HG03025 (cell line): ENCODE measurements around the gene PCDHB11.
"Not testable (repeated sequence)": the region's sequence is repeated elsewhere in the genome, so short reads cannot be mapped to it uniquely, and the experiment has no call there.

Source experiments
- ATAC-seq: cut with Tn5 transposase; IDR thresholded peaks from one replicate; pipeline ENCODE4 v1.9.1; 2021; ENCODE audit warnings: mild to moderate bottlenecking, moderate library complexity; ENCODE audit not compliant: unreplicated experiment, low FRiP score

Gene PCDHB11

GRCh38 chr5:141199359-141200235 is at the start of gene PCDHB11:
PCDHB11 (plus strand) TSS chr5:141199627; CDS start chr5:141199775, 148 bp downstream.
- ATAC-seq = no peak

GRCh38 chr5:141149812-141150211 is 49.6 kb upstream of the PCDHB11 start, which contains the start of gene PCDHB6:
PCDHB6 (plus strand) TSS chr5:141150057; CDS start chr5:141150258, 201 bp downstream.
- no peak for ATAC-seq

DNA sequence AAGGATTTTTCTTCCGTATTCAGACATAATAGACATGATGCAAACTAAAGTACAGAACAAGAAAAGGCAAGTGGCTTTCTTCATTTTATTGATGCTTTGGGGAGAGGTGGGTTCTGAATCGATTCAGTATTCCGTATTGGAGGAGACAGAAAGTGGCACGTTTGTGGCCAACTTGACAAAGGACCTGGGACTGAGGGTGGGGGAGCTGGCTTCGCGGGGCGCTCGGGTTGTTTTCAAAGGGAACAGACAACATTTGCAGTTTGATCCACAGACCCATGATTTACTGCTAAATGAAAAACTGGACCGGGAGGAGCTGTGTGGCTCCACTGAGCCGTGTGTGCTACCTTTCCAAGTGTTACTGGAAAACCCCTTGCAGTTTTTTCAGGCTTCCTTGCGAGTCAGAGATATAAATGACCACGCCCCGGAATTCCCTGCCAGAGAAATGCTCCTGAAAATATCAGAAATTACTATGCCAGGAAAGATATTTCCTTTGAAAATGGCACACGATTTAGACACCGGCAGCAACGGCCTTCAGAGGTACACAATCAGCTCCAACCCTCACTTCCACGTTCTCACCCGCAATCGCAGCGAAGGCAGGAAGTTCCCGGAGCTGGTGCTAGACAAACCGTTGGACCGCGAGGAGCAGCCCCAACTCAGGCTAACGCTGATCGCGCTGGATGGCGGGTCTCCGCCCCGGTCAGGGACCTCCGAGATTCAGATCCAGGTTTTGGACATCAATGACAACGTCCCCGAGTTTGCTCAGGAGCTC is 49.0 kb upstream of the PCDHB11 start:
- no peak for ATAC-seq

- no peak for ATAC-seq
Measured at GRCh38 chr5:141150993-141151325, 48.5 kb upstream of the PCDHB11 start.

- not testable (repeated sequence) for ATAC-seq
Measured at GRCh38 chr5:141151632-141152031, 47.8 kb upstream of the PCDHB11 start.

DNA sequence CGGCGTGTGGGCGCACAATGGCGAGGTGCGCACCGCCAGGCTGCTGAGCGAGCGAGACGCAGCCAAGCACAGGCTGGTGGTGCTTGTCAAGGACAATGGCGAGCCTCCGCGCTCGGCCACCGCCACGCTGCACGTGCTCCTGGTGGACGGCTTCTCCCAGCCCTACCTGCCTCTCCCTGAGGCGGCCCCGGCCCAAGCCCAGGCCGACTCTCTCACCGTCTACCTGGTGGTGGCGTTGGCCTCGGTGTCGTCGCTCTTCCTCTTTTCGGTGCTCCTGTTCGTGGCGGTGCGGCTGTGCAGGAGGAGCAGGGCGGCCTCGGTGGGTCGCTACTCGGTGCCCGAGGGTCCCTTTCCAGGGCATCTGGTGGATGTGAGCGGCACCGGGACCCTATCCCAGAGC is 47.3 kb upstream of the PCDHB11 start:
- ATAC-seq = not testable (repeated sequence)

GRCh38 chr5:141155540-141156374 is 43.7 kb upstream of the PCDHB11 start:
- ATAC-seq = no peak

DNA sequence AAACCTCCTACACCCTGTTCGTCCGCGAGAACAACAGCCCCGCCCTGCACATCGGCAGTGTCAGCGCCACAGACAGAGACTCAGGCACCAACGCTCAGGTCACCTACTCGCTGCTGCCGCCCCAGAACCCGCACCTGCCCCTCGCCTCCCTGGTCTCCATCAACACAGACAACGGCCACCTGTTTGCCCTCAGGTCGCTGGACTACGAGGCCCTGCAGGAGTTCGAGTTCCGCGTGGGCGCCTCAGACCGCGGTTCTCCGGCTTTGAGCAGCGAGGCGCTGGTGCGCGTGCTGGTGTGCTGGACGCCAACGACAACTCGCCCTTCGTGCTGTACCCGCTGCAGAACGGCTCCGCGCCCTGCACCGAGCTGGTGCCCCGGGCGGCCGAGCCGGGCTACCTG is 42.1 kb upstream of the PCDHB11 start:
- not testable (repeated sequence) for ATAC-seq

DNA sequence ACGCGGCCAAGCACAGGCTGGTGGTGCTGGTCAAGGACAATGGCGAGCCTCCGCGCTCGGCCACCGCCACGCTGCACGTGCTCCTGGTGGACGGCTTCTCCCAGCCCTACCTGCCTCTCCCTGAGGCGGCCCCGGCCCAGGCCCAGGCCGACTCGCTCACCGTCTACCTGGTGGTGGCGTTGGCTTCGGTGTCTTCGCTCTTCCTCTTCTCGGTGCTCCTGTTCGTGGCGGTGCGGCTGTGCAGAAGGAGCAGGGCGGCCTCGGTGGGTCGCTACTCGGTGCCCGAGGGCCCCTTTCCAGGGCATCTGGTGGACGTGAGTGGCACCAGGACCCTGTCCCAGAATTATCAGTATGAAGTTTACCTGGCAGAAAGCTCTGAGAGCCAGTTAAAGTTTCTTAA is 41.5 kb upstream of the PCDHB11 start:
- ATAC-seq = not testable (repeated sequence)

DNA sequence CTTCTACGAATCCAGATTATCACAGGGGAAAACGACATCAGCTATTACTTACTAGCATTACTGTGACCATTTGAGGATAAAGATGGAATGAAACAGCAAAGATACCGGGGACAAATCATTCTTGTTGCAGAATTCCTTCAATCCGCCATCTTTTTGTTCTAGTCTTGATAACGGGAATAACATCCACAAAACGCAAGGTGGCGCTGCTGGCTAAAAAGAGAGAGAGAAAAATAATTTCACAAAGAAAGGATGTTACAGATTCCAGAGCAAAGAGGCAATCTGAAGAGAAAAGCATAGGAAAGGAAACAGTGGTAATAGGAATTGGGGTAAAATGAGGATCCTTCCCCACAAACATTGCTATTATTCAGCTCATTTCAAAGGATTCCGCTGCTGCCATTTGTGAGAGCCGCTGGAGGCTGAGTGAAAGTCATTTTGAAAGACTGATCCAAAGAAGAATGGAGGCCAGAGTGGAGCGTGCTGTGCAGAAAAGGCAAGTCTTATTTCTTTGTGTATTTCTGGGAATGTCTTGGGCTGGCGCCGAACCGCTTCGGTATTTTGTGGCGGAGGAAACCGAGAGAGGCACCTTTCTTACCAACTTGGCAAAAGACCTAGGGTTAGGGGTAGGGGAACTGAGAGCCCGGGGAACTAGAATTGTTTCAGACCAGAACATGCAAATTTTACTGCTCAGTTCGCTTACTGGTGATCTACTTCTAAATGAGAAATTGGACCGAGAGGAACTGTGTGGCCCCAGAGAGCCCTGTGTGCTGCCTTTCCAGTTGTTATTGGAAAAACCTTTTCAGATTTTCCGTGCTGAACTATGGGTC is 26.8 kb upstream of the PCDHB11 start, which contains the start of gene PCDHB7:
TSS of gene PCDHB7 (plus strand) at position 264 of the 824 bp plus-strand sequence. CDS start at position 456, 192 bp downstream.
- ATAC-seq = no peak

DNA sequence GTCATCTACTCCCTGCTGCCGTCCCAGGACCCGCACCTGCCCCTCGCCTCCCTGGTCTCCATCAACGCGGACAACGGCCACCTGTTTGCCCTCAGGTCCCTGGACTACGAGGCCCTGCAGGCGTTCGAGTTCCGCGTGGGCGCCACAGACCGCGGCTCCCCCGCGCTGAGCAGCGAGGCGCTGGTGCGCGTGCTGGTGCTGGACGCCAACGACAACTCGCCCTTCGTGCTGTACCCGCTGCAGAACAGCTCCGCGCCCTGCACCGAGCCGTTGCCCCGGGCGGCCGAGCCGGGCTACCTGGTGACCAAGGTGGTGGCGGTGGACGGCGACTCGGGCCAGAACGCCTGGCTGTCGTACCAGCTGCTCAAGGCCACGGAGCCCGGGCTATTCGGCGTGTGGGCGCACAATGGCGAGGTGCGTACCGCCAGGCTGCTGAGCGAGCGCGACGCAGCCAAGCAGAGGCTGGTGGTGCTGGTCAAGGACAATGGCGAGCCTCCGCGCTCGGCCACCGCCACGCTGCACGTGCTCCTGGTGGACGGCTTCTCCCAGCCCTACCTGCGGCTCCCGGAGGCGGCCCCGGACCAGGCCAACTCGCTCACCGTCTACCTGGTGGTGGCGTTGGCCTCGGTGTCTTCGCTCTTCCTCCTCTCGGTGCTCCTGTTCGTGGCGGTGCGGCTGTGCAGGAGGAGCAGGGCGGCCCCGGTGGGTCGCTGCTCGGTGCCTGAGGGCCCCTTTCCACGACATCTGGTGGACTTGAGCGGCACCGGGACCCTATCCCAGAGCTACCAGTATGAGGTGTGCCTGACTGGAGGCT is 24.9 kb upstream of the PCDHB11 start:
- not testable (repeated sequence) for ATAC-seq

DNA sequence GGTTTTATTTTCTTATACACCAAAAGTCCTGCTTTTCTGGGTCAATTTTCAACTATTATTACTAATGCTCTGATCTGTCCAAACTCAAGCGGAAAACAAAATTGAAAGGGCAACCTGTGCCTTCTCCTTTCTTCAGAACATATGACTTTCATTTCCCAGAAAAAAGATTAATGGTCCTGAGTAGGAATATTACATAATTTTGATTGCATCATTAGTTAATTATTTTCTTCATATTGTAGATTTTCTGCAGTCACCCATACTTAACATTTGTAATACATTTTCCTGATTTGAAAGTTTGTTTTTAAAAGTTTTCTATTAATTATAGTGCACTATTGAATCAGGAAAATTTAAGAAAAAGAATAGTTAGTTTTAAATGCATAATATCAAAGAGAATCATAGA is 23.5 kb upstream of the PCDHB11 start:
- no peak for ATAC-seq

DNA sequence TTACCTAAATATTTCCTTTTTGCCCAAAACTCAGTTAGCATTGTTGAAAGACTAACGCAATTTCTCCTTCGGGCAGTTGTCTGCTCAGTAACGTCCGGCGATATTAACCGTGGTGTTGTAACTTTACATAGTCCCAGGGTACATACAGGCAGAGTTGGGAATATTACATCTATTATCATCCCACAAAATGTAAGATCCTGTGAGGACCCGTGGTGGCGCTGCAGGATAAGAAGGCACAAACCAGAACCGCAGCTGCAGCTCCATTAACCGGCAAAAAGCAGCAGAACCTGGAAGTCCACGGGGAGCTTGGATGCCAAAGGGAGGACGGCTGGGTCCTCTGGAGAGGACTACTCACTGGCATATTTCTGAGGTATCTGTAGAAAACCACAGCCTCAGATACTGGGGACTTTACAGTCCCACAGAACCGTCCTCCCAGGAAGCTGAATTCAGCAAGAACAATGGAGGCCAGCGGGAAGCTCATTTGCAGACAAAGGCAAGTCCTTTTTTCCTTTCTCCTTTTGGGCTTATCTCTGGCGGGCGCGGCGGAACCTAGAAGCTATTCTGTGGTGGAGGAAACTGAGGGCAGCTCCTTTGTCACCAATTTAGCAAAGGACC is 21.7 kb upstream of the PCDHB11 start, which contains the start of gene PCDHB8:
TSS of gene PCDHB8 (plus strand) at position 214 of the 615 bp plus-strand sequence. CDS start at position 459, 245 bp downstream.
- not testable (repeated sequence) for ATAC-seq

DNA sequence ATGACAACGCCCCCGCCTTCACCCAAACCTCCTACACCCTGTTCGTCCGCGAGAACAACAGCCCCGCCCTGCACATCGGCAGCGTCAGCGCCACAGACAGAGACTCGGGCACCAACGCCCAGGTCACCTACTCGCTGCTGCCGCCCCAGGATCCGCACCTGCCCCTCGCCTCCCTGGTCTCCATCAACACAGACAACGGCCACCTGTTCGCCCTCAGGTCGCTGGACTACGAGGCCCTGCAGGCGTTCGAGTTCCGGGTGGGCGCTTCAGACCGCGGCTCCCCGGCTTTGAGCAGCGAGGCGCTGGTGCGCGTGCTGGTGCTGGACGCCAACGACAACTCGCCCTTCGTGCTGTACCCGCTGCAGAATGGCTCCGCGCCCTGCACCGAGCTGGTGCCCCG is 20.1 kb upstream of the PCDHB11 start:
- not testable (repeated sequence) for ATAC-seq

DNA sequence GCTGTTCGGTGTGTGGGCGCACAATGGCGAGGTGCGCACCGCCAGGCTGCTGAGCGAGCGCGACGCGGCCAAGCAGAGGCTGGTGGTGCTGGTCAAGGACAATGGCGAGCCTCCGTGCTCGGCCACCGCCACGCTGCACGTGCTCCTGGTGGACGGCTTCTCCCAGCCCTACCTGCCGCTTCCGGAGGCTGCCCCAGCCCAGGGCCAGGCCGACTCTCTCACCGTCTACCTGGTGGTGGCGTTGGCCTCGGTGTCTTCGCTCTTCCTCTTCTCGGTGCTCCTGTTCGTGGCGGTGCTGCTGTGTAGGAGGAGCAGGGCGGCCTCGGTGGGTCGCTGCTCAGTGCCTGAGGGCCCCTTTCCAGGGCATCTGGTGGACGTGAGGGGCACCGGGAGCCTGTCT is 19.6 kb upstream of the PCDHB11 start:
- ATAC-seq = not testable (repeated sequence)

- no peak for ATAC-seq
Measured at GRCh38 chr5:141180313-141180712, 19.1 kb upstream of the PCDHB11 start.

DNA sequence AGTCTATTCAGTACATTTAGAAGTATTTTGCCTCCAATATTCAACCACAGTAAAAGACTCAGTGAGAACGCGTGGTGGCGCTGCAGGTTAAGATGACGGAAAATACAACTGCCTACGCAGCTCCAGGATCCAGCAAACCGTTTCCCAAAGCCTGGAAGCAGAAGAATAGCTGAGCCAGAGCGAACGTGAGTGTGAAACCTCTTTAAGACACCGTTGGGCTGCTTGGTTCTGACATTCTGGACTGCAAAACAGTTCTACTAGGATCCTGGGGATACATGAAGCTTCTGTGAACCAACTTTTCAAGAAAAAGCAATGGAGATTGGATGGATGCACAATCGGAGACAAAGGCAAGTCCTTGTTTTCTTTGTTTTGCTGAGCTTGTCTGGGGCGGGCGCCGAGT is 17.2 kb upstream of the PCDHB11 start, which contains the start of gene PCDHB16:
TSS of gene PCDHB16 (plus strand) at position 140 of the 400 bp plus-strand sequence. CDS start at position 313, 173 bp downstream.
- ATAC-seq = no peak
